Measurements from ENCODE around the gene PIP4K2A.

- TF ChIP-seq CTCF (IDR thresholded peaks at IDR 0.05): no peak
- no peak for TF ChIP-seq POLR2A (IDR thresholded peaks at IDR 0.05)
These were observed 107.1 kb downstream of the PIP4K2A start for GRCh38 chr10:22607261-22607660.
